NCI-H2107 treated with DMSO at 0.1 percent for 48 hours (cell line): ENCODE results near the gene LRRC2.
"Not testable (repeated sequence)": the region's sequence is repeated elsewhere in the genome, so short reads cannot be mapped to it uniquely, and the experiment has no call there.

Experiments
- DNase-seq: peaks from one replicate; lab custom pipeline; 2025; ENCODE audit not compliant: unreplicated experiment; lab: John Stamatoyannopoulos, UW

The LRRC2 gene

GRCh38 chr3:46535746-46536145, 30.4 kb downstream of the LRRC2 start:
- DNase-seq = no peak

- DNase-seq = no peak
Measured at GRCh38 chr3:46533091-46533490, 33.0 kb downstream of the LRRC2 start.

- DNase-seq = no peak
Measured at GRCh38 chr3:46527239-46527638, 38.9 kb downstream of the LRRC2 start.

- DNase-seq = no peak
Measured at GRCh38 chr3:46524832-46525231, 41.3 kb downstream of the LRRC2 start.

GRCh38 chr3:46524008-46524407, 42.1 kb downstream of the LRRC2 start:
- no peak for DNase-seq

GRCh38 chr3:46523556-46523955, 42.5 kb downstream of the LRRC2 start:
- DNase-seq = no peak

DNA sequence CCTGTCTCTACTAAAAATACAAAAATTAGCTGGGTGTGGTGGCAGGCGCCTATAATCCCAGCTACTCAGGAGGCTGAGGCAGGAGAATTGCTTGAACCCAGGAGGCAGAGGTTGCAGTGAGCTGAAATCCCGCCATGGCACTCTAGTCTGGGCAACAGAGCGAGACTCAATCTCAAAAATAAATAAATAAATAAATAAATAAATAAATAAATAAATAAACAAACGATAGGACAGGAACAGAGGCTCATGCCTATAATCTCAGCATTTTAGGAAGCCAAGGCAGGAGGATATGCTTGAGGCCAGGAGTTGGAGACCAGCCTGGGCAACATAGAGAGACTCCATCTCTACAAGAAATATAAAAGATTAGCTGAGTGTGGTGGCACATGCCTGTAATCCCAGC, 43.9 kb downstream of the LRRC2 start:
- DNase-seq = not testable (repeated sequence)

GRCh38 chr3:46521096-46521495, 45.0 kb downstream of the LRRC2 start:
- no peak for DNase-seq

DNA sequence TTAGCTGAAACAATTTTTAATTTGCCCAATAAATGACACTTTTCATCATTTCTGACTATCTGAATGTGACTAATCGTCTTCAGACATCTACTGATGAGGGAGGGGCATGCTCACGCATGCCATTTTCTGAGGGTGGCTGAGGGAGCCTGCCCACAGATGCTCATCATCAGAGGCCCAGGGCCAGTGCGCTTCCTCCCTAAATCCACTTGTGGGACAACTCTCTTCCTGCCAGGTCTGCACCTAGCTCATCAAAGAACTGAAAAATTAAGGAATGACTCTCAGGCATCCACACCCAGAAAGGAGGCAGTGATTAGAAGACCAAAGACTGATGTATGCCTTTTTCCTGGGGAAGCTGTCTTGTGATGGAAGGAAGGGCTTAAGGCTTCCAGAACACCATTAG, 45.6 kb downstream of the LRRC2 start:
- no peak for DNase-seq

DNA sequence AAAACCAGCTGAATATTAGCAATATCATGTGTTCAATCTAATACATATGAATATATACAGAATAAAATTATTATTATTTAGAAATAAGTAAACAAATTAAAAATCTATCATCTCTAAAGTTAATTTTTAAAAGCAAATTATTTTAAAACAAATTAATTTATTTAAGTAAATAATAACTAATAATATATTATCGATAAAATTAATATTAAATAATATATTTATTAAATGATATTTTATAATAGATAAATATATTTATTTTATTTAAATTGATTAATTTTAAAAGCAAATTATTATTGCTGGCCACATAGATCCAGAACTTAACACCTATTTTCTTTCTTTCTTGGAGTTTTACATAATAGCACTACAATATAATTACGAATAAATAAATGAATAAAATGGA, 46.1 kb downstream of the LRRC2 start:
- no peak for DNase-seq

GRCh38 chr3:46517784-46518181, 48.3 kb downstream of the LRRC2 start:
- no peak for DNase-seq

- no peak for DNase-seq
Measured at GRCh38 chr3:46517016-46517783, 48.9 kb downstream of the LRRC2 start.

GRCh38 chr3:46516521-46516920, 49.6 kb downstream of the LRRC2 start:
- DNase-seq = no peak

DNA sequence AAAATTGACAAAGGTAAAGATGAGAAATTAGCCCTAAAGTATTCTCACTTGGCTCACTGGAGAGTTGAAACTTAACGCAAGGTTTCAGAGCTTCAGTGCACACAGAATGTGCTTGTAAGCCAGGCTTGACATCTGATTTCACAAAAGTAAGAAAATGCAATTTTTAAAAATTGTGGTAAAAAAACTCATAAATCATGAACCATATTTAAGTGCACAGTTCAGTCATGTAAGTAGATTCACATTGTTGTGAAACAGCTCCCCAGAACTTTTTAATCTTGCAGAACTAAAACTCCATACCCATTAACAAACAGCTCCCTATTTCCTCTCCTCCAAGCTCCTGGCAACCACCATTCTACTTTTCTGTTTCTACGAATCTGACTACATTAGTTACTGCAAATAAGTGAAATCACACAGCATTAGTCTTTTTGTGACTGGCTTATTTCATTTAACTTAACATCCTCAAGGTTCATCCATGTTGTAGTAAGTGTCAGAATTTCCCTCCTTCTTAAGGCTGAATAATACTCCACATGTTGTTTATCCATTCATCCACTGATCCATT, 53.8 kb downstream of the LRRC2 start:
- no peak for DNase-seq

DNA sequence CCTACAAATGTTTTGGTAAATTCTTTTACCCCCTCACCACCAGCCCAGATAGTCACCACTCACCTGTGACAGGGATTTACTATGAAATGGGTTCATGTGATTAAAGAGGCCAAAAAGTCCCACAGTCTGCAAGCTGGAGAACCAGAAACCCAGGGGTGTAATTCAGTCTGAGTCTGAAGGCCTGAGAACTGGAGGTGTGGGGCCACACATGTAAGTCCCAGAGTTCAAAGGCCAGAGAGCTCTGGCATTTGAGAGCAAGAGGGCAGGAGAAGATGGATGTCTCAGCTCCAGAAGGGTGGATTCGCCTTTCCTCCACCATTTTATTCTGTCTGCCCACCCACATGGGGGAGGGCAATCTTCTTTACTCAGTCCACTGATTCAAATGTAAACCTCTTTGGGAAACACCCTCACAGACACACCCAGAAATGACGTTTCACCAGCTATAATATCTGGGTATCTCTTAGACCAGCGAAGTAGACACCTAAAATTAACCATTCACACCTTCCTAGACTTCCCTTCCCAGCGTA, 56.4 kb downstream of the LRRC2 start:
- no peak for DNase-seq

- DNase-seq = no peak
Measured at GRCh38 chr3:46508850-46509591, 57.1 kb downstream of the LRRC2 start.

DNA sequence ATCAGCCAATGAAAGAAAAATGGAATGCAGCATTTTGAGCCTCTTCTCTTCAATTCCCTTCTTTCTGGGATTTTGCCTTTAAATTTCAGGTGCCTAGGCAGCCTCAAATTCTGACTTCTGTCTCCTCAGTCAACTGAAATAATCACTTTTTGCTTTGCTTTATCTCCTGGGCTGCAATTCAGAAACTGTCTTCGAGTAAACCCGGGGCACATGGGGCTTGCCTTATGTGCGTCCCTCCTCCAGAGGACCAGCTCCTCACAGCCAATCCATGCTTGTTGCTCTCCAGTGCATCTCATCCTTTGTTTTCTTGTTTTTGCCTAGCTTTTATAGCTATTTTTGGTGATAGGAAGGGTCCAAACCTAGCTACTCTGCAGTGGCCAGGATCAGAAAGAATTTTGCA, 59.6 kb downstream of the LRRC2 start:
- DNase-seq = no peak

GRCh38 chr3:46505953-46506352, 60.1 kb downstream of the LRRC2 start:
- DNase-seq = no peak

- no peak for DNase-seq
Measured at GRCh38 chr3:46504789-46505188, 61.3 kb downstream of the LRRC2 start.

GRCh38 chr3:46503200-46503874, 62.8 kb downstream of the LRRC2 start:
- DNase-seq = no peak

GRCh38 chr3:46501702-46502101, 64.4 kb downstream of the LRRC2 start:
- DNase-seq = no peak
